Putamen (tissue), 1 donor: Measurements from ENCODE around the gene POLD4.
"Not testable (repeated sequence)": the region's sequence is repeated elsewhere in the genome, so short reads cannot be mapped to it uniquely, and the experiment has no call there.

Experiments used
- DNase-seq: peaks from one replicate; pipeline ENCODE4 v3.0.0-alpha.2; 2016; ENCODE audit warnings: low spot score

Gene POLD4

GRCh38 chr11:67353317-67354074, at the start of gene POLD4:
TSS of gene POLD4 (minus strand) at chr11:67353546. CDS start at chr11:67353399, 147 bp downstream.
- peak; percentile 96 for DNase-seq

- not testable (repeated sequence) for DNase-seq
Observed at GRCh38 chr11:67403085-67403484, 49.7 kb upstream of the POLD4 start.

GRCh38 chr11:67402192-67402839, 49.0 kb upstream of the POLD4 start:
- DNase-seq, result not testable (repeated sequence)

GRCh38 chr11:67401495-67402191, 48.3 kb upstream of the POLD4 start, which contains the start of gene PPP1CA:
TSS of gene PPP1CA (minus strand) at chr11:67401858. CDS start at chr11:67401782, 76 bp downstream.
- DNase-seq, result peak; percentile 93

GRCh38 chr11:67400942-67401494, 47.7 kb upstream of the POLD4 start:
- no peak for DNase-seq

GRCh38 chr11:67400251-67400941, 47.0 kb upstream of the POLD4 start:
- no peak for DNase-seq

- no peak for DNase-seq
Observed at GRCh38 chr11:67398661-67399563, 45.6 kb upstream of the POLD4 start.

- DNase-seq, result no peak
Observed at GRCh38 chr11:67397986-67398660, 44.8 kb upstream of the POLD4 start.

- DNase-seq, result no peak
Observed at GRCh38 chr11:67397536-67397935, 44.2 kb upstream of the POLD4 start.

- DNase-seq, result no peak
Observed at GRCh38 chr11:67396587-67397389, 43.4 kb upstream of the POLD4 start.

- DNase-seq, result no peak
Observed at GRCh38 chr11:67396259-67396581, 42.9 kb upstream of the POLD4 start.

GRCh38 chr11:67395555-67396258, 42.4 kb upstream of the POLD4 start:
- no peak for DNase-seq

GRCh38 chr11:67393990-67394389, 40.6 kb upstream of the POLD4 start:
- DNase-seq, result no peak

GRCh38 chr11:67393437-67393836, 40.1 kb upstream of the POLD4 start:
- DNase-seq, result no peak

GRCh38 chr11:67392183-67392715, 38.9 kb upstream of the POLD4 start:
- DNase-seq, result no peak

GRCh38 chr11:67391304-67392182, 38.2 kb upstream of the POLD4 start, which contains the start of gene RAD9A:
TSS of gene RAD9A (plus strand) at chr11:67391986. CDS start at chr11:67392045, 59 bp downstream.
- peak; percentile 94 for DNase-seq

GRCh38 chr11:67390947-67391303, 37.6 kb upstream of the POLD4 start:
- DNase-seq, result no peak

- no peak for DNase-seq
Observed at GRCh38 chr11:67389477-67389876, 36.1 kb upstream of the POLD4 start.
